Measurements from ENCODE around the gene EIF4B.
"Not testable (repeated sequence)": the region's sequence is repeated elsewhere in the genome, so short reads cannot be mapped to it uniquely, and the experiment has no call there.

EIF4B gene

DNA sequence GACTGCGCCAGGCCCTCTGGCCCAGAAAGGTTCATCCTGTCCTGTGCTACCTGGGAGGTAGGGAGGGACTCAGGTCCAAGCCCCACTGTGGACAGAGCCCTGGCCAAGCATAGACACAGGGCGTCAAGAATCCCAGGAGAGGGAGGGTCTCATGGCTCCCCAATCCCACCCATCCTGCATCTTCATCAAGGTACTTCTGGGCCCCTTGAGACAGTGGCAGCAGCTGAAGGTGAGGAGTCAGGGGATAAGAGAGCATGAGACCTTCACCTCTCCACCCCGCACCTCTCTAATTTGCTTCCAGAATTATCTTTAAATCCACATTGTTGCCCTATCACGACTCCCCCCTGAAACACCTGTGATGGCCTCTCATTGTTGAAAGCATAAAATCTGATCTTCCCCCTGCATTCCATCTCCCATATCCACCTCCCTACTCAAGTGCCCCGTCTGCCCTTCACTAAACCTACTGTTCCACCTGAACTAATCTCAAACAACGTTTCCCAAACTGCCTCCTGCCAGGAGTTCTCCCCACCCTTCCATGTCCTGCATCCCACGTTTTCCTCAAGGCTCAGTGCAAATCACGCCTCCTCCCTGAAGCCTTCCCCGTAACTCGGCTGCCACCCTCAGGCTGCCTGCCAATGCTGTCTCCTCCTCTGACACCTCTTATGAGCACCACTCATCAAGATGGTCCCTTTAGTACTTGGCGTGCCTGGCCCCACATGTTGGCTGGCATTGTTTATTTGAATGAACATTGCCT lies 30.3 kb upstream of the EIF4B start:
- H3K4me3 ChIP-seq (ENCODE audit: low read length in 2 of 2), result no peak overlapping the region
- H3K27me3 ChIP-seq (ENCODE audit: control insufficient read depth in 2 of 2, insufficient read depth in 2 of 2, low read length in 2 of 2), result no peaks in the 10 kb centered on the region
- no peaks in the 10 kb centered on the region for H3K9me3 ChIP-seq (ENCODE audit: control insufficient read depth in 2 of 2, low read length in 2 of 2)
- H3K27ac ChIP-seq (ENCODE audit: low read depth in 2 of 2, low read length in 2 of 2), result no peak overlapping the region
- H3K4me1 ChIP-seq (ENCODE audit: control insufficient read depth in 2 of 2, insufficient read depth in 2 of 2, low read length in 2 of 2), result peaks cover 15 to 22% of the 10 kb centered on the region in 2 donors
- no peaks in the 10 kb centered on the region for H3K36me3 ChIP-seq (ENCODE audit: control insufficient read depth in 2 of 2, insufficient read depth in 2 of 2, low read length in 2 of 2)
- no peak overlapping the region for H3K9ac ChIP-seq (ENCODE audit: low read depth in 1 of 2, low read length in 2 of 2)

DNA sequence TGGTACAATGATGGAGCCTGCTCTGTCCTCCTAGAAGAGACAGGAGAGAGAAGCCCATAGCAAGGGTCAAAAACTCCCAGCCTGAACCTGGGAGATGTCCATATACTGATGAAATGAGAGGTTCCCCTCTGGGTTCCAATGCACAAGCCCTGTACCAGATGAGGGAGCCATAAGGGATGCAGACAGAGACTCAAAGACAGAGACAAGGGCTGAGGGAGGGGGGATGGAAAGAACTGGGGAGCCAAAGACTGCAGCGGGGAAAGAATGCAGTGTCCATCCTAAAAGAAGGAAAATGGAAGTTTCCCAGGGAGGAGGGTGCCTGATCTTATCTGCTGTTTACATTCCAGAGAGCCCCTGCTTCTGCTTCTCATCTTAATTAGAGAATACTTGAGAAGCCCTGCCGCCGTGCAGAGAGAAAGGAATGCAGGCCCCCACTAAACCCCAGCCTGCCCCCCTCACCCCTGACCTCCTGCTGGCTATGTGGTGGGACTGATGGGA lies 29.6 kb upstream of the EIF4B start:
- no peak overlapping the region for H3K4me3 ChIP-seq (ENCODE audit: low read length in 2 of 2)
- H3K9me3 ChIP-seq (ENCODE audit: control insufficient read depth in 2 of 2, low read length in 2 of 2), result no peaks in the 10 kb centered on the region
- no peaks in the 10 kb centered on the region for H3K36me3 ChIP-seq (ENCODE audit: control insufficient read depth in 2 of 2, insufficient read depth in 2 of 2, low read length in 2 of 2)
- H3K27ac ChIP-seq (ENCODE audit: low read depth in 2 of 2, low read length in 2 of 2), result no peak overlapping the region
- no peak overlapping the region for H3K9ac ChIP-seq (ENCODE audit: low read depth in 1 of 2, low read length in 2 of 2)
- H3K4me1 ChIP-seq (ENCODE audit: control insufficient read depth in 2 of 2, insufficient read depth in 2 of 2, low read length in 2 of 2), result peaks cover 15 to 22% of the 10 kb centered on the region in 2 donors
- no peaks in the 10 kb centered on the region for H3K27me3 ChIP-seq (ENCODE audit: control insufficient read depth in 2 of 2, insufficient read depth in 2 of 2, low read length in 2 of 2)

DNA sequence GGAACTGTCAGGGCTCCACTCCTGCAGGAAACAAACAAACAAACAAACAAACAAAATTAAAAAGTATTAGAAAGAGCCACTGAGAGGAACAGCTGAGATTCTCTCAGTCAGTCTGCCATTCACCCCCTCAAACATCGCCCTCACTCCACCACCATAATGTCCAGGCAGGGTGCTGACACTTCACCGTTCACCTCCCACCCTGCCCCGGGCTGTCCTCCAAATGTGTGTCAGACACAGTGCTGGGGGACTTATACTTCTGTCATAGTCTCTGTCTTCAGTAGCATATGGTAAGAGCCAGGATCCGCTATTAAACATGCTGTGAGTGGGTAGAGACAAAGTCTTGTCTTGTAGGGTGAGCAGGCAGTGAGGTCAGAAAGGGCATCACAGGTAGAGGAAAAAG lies 29.1 kb upstream of the EIF4B start:
- Histone ChIP-seq H3K4me1 (ENCODE audit: control insufficient read depth in 2 of 2, insufficient read depth in 2 of 2, low read length in 2 of 2) (peaks cover 15 to 22% of the 10 kb centered on the region in 2 donors), H3K36me3 (ENCODE audit: control insufficient read depth in 2 of 2, insufficient read depth in 2 of 2, low read length in 2 of 2) (no peaks in the 10 kb centered on the region), H3K4me3 (ENCODE audit: low read length in 2 of 2) (no peak overlapping the region), H3K27ac (ENCODE audit: low read depth in 2 of 2, low read length in 2 of 2) (no peak overlapping the region), H3K9me3 (ENCODE audit: control insufficient read depth in 2 of 2, low read length in 2 of 2) (no peaks in the 10 kb centered on the region), H3K27me3 (ENCODE audit: control insufficient read depth in 2 of 2, insufficient read depth in 2 of 2, low read length in 2 of 2) (no peaks in the 10 kb centered on the region), H3K9ac (ENCODE audit: low read depth in 1 of 2, low read length in 2 of 2) (no peak overlapping the region)

DNA sequence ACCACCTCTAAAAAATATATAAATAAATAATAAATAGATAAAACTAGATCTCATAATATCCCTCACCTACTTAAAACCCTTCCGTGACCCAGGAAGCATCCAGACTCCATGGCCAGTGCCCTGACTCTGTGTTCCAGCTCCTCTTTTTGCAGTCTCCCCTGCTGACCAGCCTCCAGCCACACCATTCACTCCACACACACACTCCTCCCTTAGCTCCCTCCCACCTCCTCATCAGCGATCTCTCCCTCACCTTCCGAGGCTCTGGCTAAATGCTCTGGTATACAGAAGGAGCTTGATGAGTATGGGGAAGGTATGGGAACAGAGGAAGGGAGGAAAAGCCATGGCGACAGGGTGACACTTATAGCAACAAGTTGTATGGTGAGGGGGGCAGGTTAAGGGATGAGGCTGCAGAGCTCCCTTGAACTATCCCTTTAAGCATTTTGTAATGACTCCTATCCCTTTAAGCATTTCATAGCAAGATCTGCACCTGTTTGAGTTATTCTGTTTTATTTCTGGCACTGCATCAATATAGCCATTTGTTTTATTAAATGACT lies 26.1 kb upstream of the EIF4B start:
- no peaks in the 10 kb centered on the region for H3K27me3 ChIP-seq (ENCODE audit: control insufficient read depth in 2 of 2, insufficient read depth in 2 of 2, low read length in 2 of 2)
- peaks cover 9 to 14% of the 10 kb centered on the region in 2 donors for H3K4me1 ChIP-seq (ENCODE audit: control insufficient read depth in 2 of 2, insufficient read depth in 2 of 2, low read length in 2 of 2)
- H3K27ac ChIP-seq (ENCODE audit: low read depth in 2 of 2, low read length in 2 of 2), result no peak overlapping the region
- no peak overlapping the region for H3K4me3 ChIP-seq (ENCODE audit: low read length in 2 of 2)
- H3K9me3 ChIP-seq (ENCODE audit: control insufficient read depth in 2 of 2, low read length in 2 of 2), result no peaks in the 10 kb centered on the region
- H3K36me3 ChIP-seq (ENCODE audit: control insufficient read depth in 2 of 2, insufficient read depth in 2 of 2, low read length in 2 of 2), result no peaks in the 10 kb centered on the region
- H3K9ac ChIP-seq (ENCODE audit: low read depth in 1 of 2, low read length in 2 of 2), result no peak overlapping the region

DNA sequence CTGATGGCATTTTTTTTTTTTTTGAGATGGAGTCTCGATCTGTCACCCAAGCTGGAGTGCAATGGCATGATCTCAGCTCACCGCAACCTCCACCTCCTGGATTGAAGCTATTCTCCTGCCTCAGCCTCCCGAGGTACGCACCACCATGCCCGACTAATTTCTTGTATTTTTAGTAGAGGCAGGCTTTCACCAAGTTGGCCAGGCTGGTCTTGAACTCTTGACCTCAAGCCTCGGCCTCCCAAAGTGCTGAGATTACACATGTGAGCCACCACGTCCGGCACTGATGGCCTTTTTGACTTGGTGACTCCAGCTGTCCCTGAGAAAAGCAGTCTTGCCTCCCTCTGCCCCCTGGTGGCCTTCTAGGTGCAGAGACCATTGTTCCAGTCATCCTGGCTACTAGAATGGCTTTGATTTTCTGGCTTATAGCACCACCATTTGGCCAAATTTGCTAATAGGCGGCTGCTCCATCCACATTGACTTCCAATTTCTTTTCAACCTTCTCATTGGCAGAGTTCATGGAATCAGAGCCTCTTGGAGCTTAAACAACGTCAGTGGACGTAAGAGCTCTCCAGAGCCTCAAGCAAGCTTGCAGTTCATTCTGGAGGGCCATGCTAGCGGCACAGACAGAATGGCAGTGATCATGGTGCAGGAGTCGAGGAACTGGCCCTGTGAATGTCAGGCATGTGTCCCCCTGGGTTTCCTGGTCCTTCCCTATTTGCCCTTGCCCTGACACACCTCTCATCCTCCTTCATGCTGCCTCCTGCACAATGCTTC lies 25.4 kb upstream of the EIF4B start:
- H3K9me3 ChIP-seq (ENCODE audit: control insufficient read depth in 2 of 2, low read length in 2 of 2), result no peaks in the 10 kb centered on the region
- no peaks in the 10 kb centered on the region for H3K27me3 ChIP-seq (ENCODE audit: control insufficient read depth in 2 of 2, insufficient read depth in 2 of 2, low read length in 2 of 2)
- H3K4me1 ChIP-seq (ENCODE audit: control insufficient read depth in 2 of 2, insufficient read depth in 2 of 2, low read length in 2 of 2), result peaks cover 7 to 9% of the 10 kb centered on the region in 2 donors
- H3K36me3 ChIP-seq (ENCODE audit: control insufficient read depth in 2 of 2, insufficient read depth in 2 of 2, low read length in 2 of 2), result no peaks in the 10 kb centered on the region
- peak overlapping the region; percentile 22 to 48 for H3K4me3 ChIP-seq (ENCODE audit: low read length in 2 of 2)
- H3K27ac ChIP-seq (ENCODE audit: low read depth in 2 of 2, low read length in 2 of 2), result peak overlapping the region; percentile 24 to 58
- H3K9ac ChIP-seq (ENCODE audit: low read depth in 1 of 2, low read length in 2 of 2), result no peak overlapping the region

DNA sequence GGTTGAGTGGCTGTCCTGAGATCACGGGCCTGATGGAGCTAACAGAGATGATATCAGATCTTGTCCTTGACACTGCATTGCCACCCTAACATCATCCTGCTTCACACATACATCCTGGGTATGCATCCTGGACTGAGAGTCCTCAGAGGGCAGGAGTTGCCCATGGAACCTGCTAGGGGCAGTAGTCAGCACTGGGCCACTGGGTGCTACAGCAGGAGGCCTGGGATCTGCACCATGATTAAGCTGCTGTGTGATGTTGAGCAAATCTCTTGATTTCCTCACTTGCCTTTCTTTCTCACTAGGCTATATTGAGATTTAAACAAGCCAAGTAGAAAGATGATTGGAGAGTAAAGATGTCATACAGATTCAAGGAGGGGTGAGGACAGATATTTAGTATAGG lies 22.1 kb upstream of the EIF4B start:
- no peaks in the 10 kb centered on the region for H3K36me3 ChIP-seq (ENCODE audit: control insufficient read depth in 2 of 2, insufficient read depth in 2 of 2, low read length in 2 of 2)
- no peaks in the 10 kb centered on the region for H3K27me3 ChIP-seq (ENCODE audit: control insufficient read depth in 2 of 2, insufficient read depth in 2 of 2, low read length in 2 of 2)
- H3K4me3 ChIP-seq (ENCODE audit: low read length in 2 of 2), result no peak overlapping the region
- no peaks in the 10 kb centered on the region for H3K9me3 ChIP-seq (ENCODE audit: control insufficient read depth in 2 of 2, low read length in 2 of 2)
- no peak overlapping the region for H3K27ac ChIP-seq (ENCODE audit: low read depth in 2 of 2, low read length in 2 of 2)
- peaks cover 4 to 6% of the 10 kb centered on the region in 2 donors for H3K4me1 ChIP-seq (ENCODE audit: control insufficient read depth in 2 of 2, insufficient read depth in 2 of 2, low read length in 2 of 2)
- no peak overlapping the region for H3K9ac ChIP-seq (ENCODE audit: low read depth in 1 of 2, low read length in 2 of 2)

DNA sequence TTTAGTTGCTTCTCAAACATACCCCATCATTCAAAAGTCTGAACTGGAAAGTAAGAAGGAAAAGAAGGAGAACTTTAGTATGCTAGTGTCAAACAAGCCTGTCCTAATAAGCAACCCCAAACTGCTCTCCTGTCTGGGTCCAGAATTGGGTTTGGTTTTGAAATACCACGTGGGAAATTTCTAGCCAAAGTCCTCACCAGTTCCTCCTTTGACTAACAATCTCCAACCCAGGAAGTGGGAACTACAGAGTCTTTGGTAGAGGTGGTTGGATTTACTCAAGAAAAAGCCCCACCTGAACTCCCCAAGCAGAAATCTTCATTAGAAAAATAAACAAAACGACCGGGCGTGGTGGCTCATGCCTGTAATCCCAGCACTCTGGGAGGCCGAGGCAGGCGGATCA lies 17.4 kb upstream of the EIF4B start:
- H3K9ac ChIP-seq (ENCODE audit: low read depth in 1 of 2, low read length in 2 of 2), result no peak overlapping the region
- peaks cover 10 to 23% of the 10 kb centered on the region in 2 donors for H3K4me1 ChIP-seq (ENCODE audit: control insufficient read depth in 2 of 2, insufficient read depth in 2 of 2, low read length in 2 of 2)
- no peaks in the 10 kb centered on the region for H3K9me3 ChIP-seq (ENCODE audit: control insufficient read depth in 2 of 2, low read length in 2 of 2)
- peak overlapping the region; percentile 32 to 71 for H3K27ac ChIP-seq (ENCODE audit: low read depth in 2 of 2, low read length in 2 of 2)
- no peaks in the 10 kb centered on the region for H3K36me3 ChIP-seq (ENCODE audit: control insufficient read depth in 2 of 2, insufficient read depth in 2 of 2, low read length in 2 of 2)
- no peaks in the 10 kb centered on the region for H3K27me3 ChIP-seq (ENCODE audit: control insufficient read depth in 2 of 2, insufficient read depth in 2 of 2, low read length in 2 of 2)
- no peak overlapping the region for H3K4me3 ChIP-seq (ENCODE audit: low read length in 2 of 2)

DNA sequence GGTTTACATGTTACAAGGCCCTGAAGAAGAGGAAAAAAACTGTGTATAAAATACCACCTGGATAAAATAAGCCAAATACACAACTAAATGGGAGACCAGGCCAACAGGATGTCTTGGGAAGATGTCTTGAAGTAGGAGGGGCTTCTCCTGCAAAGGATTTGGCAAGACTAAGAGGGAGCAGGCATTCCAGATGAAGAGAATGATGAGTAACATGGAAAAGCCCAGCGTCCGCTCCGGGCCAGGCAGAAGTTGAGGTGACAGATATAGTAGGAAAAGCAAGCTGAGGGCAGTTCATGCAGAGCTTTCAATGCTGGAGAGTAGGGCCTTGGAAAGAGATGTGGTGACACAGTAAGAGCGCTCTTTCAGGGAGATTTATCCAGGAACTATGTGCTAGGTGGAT lies 16.1 kb upstream of the EIF4B start:
- H3K9ac ChIP-seq (ENCODE audit: low read depth in 1 of 2, low read length in 2 of 2), result no peak overlapping the region

DNA sequence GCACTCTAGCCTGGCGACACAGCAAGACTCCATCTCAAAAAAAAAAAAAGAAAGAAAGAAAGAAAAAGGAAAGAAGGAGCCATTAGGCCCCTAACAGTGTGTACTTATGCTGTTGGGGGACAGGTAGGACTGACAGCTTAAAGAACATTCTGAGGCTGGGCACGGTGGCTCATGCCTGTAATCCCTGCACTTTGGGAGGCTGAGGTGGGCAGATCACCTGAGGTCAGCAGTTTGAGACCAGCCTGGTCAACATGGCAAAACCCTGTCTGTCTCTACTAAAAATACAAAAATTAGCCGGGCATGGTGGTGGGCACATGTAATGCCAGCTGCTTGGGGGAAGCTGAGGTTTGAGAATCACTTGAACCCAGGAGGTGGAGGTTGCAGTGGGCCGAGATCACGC lies 14.0 kb upstream of the EIF4B start:
- not testable (repeated sequence) for H3K36me3 ChIP-seq (ENCODE audit: control insufficient read depth in 2 of 2, insufficient read depth in 2 of 2, low read length in 2 of 2); H3K27me3 ChIP-seq (ENCODE audit: control insufficient read depth in 2 of 2, insufficient read depth in 2 of 2, low read length in 2 of 2); H3K9ac ChIP-seq (ENCODE audit: low read depth in 1 of 2, low read length in 2 of 2); H3K4me3 ChIP-seq (ENCODE audit: low read length in 2 of 2); H3K9me3 ChIP-seq (ENCODE audit: control insufficient read depth in 2 of 2, low read length in 2 of 2)
- Histone ChIP-seq H3K27ac (ENCODE audit: low read depth in 2 of 2, low read length in 2 of 2) (peak overlapping the region; percentile 74 to 87), H3K4me1 (ENCODE audit: control insufficient read depth in 2 of 2, insufficient read depth in 2 of 2, low read length in 2 of 2) (peaks cover 10 to 23% of the 10 kb centered on the region in 2 donors)

More for the DNA sequence above, 16.1 kb upstream of the EIF4B start:
- Histone ChIP-seq H3K4me1 (ENCODE audit: control insufficient read depth in 2 of 2, insufficient read depth in 2 of 2, low read length in 2 of 2) (peaks cover 10 to 23% of the 10 kb centered on the region in 2 donors), H3K27me3 (ENCODE audit: control insufficient read depth in 2 of 2, insufficient read depth in 2 of 2, low read length in 2 of 2) (no peaks in the 10 kb centered on the region), H3K9me3 (ENCODE audit: control insufficient read depth in 2 of 2, low read length in 2 of 2) (no peaks in the 10 kb centered on the region), H3K27ac (ENCODE audit: low read depth in 2 of 2, low read length in 2 of 2) (no peak overlapping the region), H3K36me3 (ENCODE audit: control insufficient read depth in 2 of 2, insufficient read depth in 2 of 2, low read length in 2 of 2) (no peaks in the 10 kb centered on the region), H3K4me3 (ENCODE audit: low read length in 2 of 2) (no peak overlapping the region)

Data from mucosa of rectum (tissue), 2 donors.